H9 (cell line): ENCODE results near the gene PAFAH1B2. TPM values are rescaled to one million over a fixed set of nuclear protein-coding genes. Genes with fewer than 3 reads are reported as not detected.
A peak's percentile ranks its signal among the peaks of the same experiment; 100 is the strongest.

Source experiments
- DNase-seq: peaks from one replicate; pipeline ENCODE4 v3.0.0-alpha.2; 2017
- H2AFZ ChIP-seq: one replicate; pipeline ENCODE4 v1.6.1; 2013; ENCODE audit warnings: mild to moderate bottlenecking, low read length, control low read depth, moderate library complexity
- H2AK5ac ChIP-seq: 2 replicates; pipeline ENCODE4 v1.6.1; 2013; ENCODE audit warnings: low read length, control low read depth, mixed read lengths; ENCODE audit not compliant: insufficient read length
- H2BK120ac ChIP-seq: one replicate; pipeline ENCODE4 v1.6.1; 2013; ENCODE audit warnings: low read depth, mild to moderate bottlenecking, low read length, control low read depth, inconsistent platforms; ENCODE audit not compliant: poor library complexity, severe bottlenecking
- H2BK12ac ChIP-seq: 2 replicates; pipeline ENCODE4 v1.6.1; 2013; ENCODE audit warnings: low read length, control low read depth, mixed read lengths, low read depth; ENCODE audit not compliant: insufficient read length
- H2BK15ac ChIP-seq: 2 replicates; pipeline ENCODE4 v1.6.1; 2013; ENCODE audit warnings: low read depth, low read length, control low read depth
- H2BK20ac ChIP-seq: one replicate; pipeline ENCODE4 v1.6.1; 2013; ENCODE audit warnings: low read depth, mild to moderate bottlenecking, low read length, control low read depth, inconsistent platforms; ENCODE audit not compliant: poor library complexity, severe bottlenecking
- H2BK5ac ChIP-seq: 2 replicates; pipeline ENCODE4 v1.6.1; 2013; ENCODE audit warnings: low read length, control low read depth, mixed read lengths; ENCODE audit not compliant: insufficient read length
- H3K14ac ChIP-seq: 2 replicates; pipeline ENCODE4 v1.6.1; 2013; ENCODE audit warnings: low read length, control low read depth; ENCODE audit not compliant: insufficient read depth
- H3K18ac ChIP-seq: 2 replicates; pipeline ENCODE4 v1.6.1; 2013; ENCODE audit warnings: low read depth, mild to moderate bottlenecking, mixed read lengths, low read length, control low read depth; ENCODE audit not compliant: insufficient read length
- H3K23ac ChIP-seq: 2 replicates; pipeline ENCODE4 v1.6.1; 2013; ENCODE audit warnings: low read length, control low read depth, mixed read lengths, low read depth; ENCODE audit not compliant: insufficient read length
- H3K23me2 ChIP-seq: 2 replicates; pipeline ENCODE4 v1.6.1; 2013; ENCODE audit warnings: low read depth, mild to moderate bottlenecking, mixed read lengths, low read length, control low read depth; ENCODE audit not compliant: insufficient read length, poor library complexity, severe bottlenecking
- H3K27ac ChIP-seq: 2 replicates; pipeline ENCODE4 v1.5.1; 2013; ENCODE audit warnings: low read length, control low read depth, mixed read lengths, low read depth; ENCODE audit not compliant: insufficient read length
- H3K27me3 ChIP-seq: 2 replicates; pipeline ENCODE4 v1.6.1; 2013; ENCODE audit warnings: low read length, control low read depth, inconsistent platforms; ENCODE audit not compliant: insufficient read depth
- H3K4ac ChIP-seq: 2 replicates; pipeline ENCODE4 v1.6.1; 2013; ENCODE audit warnings: low read depth, mild to moderate bottlenecking, control low read depth, inconsistent platforms, low read length, moderate library complexity
- H3K4me1 ChIP-seq: 2 replicates; pipeline ENCODE4 v1.6.1; 2013; ENCODE audit warnings: low read length, control low read depth, inconsistent platforms; ENCODE audit not compliant: insufficient read depth
- H3K4me2 ChIP-seq: 2 replicates; pipeline ENCODE4 v1.6.1; 2013; ENCODE audit warnings: low read length, control low read depth, mixed read lengths; ENCODE audit not compliant: insufficient read length, insufficient read depth
- H3K56ac ChIP-seq: 2 replicates; pipeline ENCODE4 v1.6.1; 2013; ENCODE audit warnings: low read depth, mild to moderate bottlenecking, mixed read lengths, low read length, control low read depth; ENCODE audit not compliant: insufficient read length
- H3K79me1 ChIP-seq: 2 replicates; pipeline ENCODE4 v1.6.1; 2013; ENCODE audit warnings: low read depth, mild to moderate bottlenecking, moderate library complexity, low read length, control low read depth, inconsistent platforms; ENCODE audit not compliant: insufficient read depth, poor library complexity, severe bottlenecking
- H3K79me2 ChIP-seq: 2 replicates; pipeline ENCODE4 v1.6.1; 2013; ENCODE audit warnings: low read length, control low read depth, inconsistent platforms; ENCODE audit not compliant: insufficient read depth
- H3K9ac ChIP-seq: 2 replicates; pipeline ENCODE4 v1.6.1; 2013; ENCODE audit warnings: low read length, control low read depth, mixed read lengths; ENCODE audit not compliant: insufficient read length; ENCODE audit errors: extremely low read depth
- H3K9me3 ChIP-seq: one replicate; pipeline ENCODE4 v1.6.1; 2013; ENCODE audit warnings: low read depth, low read length, inconsistent platforms; ENCODE audit not compliant: control insufficient read depth
- H3T11ph ChIP-seq: one replicate; pipeline ENCODE4 v1.6.1; 2013; ENCODE audit warnings: mild to moderate bottlenecking, low read length, control low read depth, inconsistent platforms
- H4K20me1 ChIP-seq: one replicate; pipeline ENCODE4 v1.6.1; 2013; ENCODE audit not compliant: control insufficient read depth, insufficient read length, insufficient read depth
- H4K5ac ChIP-seq: 2 replicates; pipeline ENCODE4 v1.6.1; 2013; ENCODE audit warnings: low read depth, mild to moderate bottlenecking, mixed read lengths, low read length, control low read depth; ENCODE audit not compliant: insufficient read length
- H4K8ac ChIP-seq: replicated peaks from 2 replicates; pipeline ENCODE4 v1.6.1; 2013; ENCODE audit warnings: low read length, control low read depth, mixed read lengths, low read depth; ENCODE audit not compliant: insufficient read length
- H4K91ac ChIP-seq: 2 replicates; pipeline ENCODE4 v1.6.1; 2013; ENCODE audit warnings: low read depth, mild to moderate bottlenecking, moderate library complexity, mixed read lengths, low read length, control low read depth; ENCODE audit not compliant: insufficient read length
- H3K27ac Mint-ChIP-seq, 3 experiments: 2 replicates in 2 of 3; 3 replicates in 1 of 3; pipeline ENCODE4 v1.8.0; 2020 to 2021; ENCODE audit warnings: mixed read lengths in 3 of 3, mild to moderate bottlenecking in 1 of 3, moderate library complexity in 1 of 3
- H3K27me3 Mint-ChIP-seq: 2 replicates; pipeline ENCODE4 v1.8.0; 2021; ENCODE audit warnings: low read depth, mild to moderate bottlenecking, moderate library complexity, mixed read lengths
- H3K36me3 Mint-ChIP-seq, 3 experiments: 2 replicates in 2 of 3; 3 replicates in 1 of 3; pipeline ENCODE4 v1.8.0; 2020 to 2021; ENCODE audit warnings: low read depth in 3 of 3, mixed read lengths in 3 of 3; ENCODE audit not compliant: insufficient read depth in 1 of 3
- H3K4me1 Mint-ChIP-seq, 2 experiments: 2 replicates each; pipeline ENCODE4 v1.8.0; 2020; ENCODE audit warnings: mixed read lengths in 2 of 2
- H3K4me3 Mint-ChIP-seq, 2 experiments: 2 replicates in 1 of 2; 3 replicates in 1 of 2; pipeline ENCODE4 v1.8.0; 2020 to 2021; ENCODE audit warnings: mild to moderate bottlenecking in 2 of 2, mixed read lengths in 2 of 2, moderate library complexity in 1 of 2
- H3K9me3 Mint-ChIP-seq, 2 experiments: 2 replicates in 1 of 2; 3 replicates in 1 of 2; pipeline ENCODE4 v1.8.0; 2020; ENCODE audit warnings: mild to moderate bottlenecking in 2 of 2, mixed read lengths in 2 of 2, moderate library complexity in 1 of 2
- CTCF ChIP-seq: fragments of 200-600 bp; sonication (generic); conservative IDR thresholded peaks from 3 replicates; pipeline ENCODE4 v1.8.0; 2021; ENCODE audit warnings: antibody characterized with exemption, mild to moderate bottlenecking
- WGBS: extraction: QIAGEN DNeasy Blood & Tissue Kit; methylation state at CpG from one replicate; pipeline ENCODE4 v1.1.7; 2013; ENCODE audit warnings: missing lambda C conversion rate, low lambda C conversion rate, mixed read lengths; ENCODE audit not compliant: insufficient read length; ENCODE audit errors: extremely low coverage; 5-methylcytosine and 5-hydroxymethylcytosine counted together
- total RNA-seq: library from RNA; stranded (reverse); gene quantifications from 2 replicates; pipeline ENCODE4 v1.2.1, GENCODE V29; 2021

PAFAH1B2 gene
- total RNA-seq, 1 experiment from 2014 or later: 161 TPM

GRCh38 chr11:117170210-117170609, 26.1 kb downstream of the PAFAH1B2 start:
- H3K4me3 Mint-ChIP-seq: no peak overlapping the region
- peaks cover 17 to 23% of the 10 kb centered on the region in 2 experiments for H3K4me1 Mint-ChIP-seq
- Histone ChIP-seq H3K4me1 (no peaks in the 10 kb centered on the region), H4K91ac (no peak overlapping the region), H3K79me1 (no peaks in the 10 kb centered on the region), H3K56ac (no peak overlapping the region), H3K27me3 (no peaks in the 10 kb centered on the region), H3K23ac (no peak overlapping the region), H3K4ac (no peak overlapping the region), H2BK5ac (no peak overlapping the region), H3K14ac (no peak overlapping the region), H2AFZ (no peak overlapping the region), H2BK15ac (no peak overlapping the region), H4K20me1 (no peaks in the 10 kb centered on the region), H4K8ac (no peak overlapping the region), H3K27ac (no peak overlapping the region), H2BK120ac (no peak overlapping the region), H3K79me2 (no peaks in the 10 kb centered on the region), H3K9me3 (no peaks in the 10 kb centered on the region), H4K5ac (no peak overlapping the region), H3K4me2 (no peak overlapping the region), H2BK20ac (no peak overlapping the region), H2AK5ac (no peak overlapping the region), H2BK12ac (no peak overlapping the region), H3T11ph (no peak overlapping the region), H3K23me2 (no peaks in the 10 kb centered on the region), H3K9ac (no peak overlapping the region), H3K18ac (no peak overlapping the region)
- no CpG with 5 or more reads among the region's 9 CpGs for WGBS
- DNase-seq: no peak
- no peaks in the 10 kb centered on the region for H3K9me3 Mint-ChIP-seq
- H3K36me3 Mint-ChIP-seq: peaks cover 18 to 68% (median 54%) of the 10 kb centered on the region in 3 experiments; a peak in 6 of 7 replicates
- no peak for TF ChIP-seq CTCF
- no peaks in the 10 kb centered on the region for H3K27me3 Mint-ChIP-seq
- peak overlapping the region in 1 of 3 experiments; percentile 69; a peak in 2 of 7 replicates for H3K27ac Mint-ChIP-seq
